Activated CD4-positive, alpha-beta T cell treated with anti-CD3 and anti-CD28 coated beads, Interleukin-2, amount 50 U/mL, for 16 hours (primary cell): ENCODE measurements around the gene WASL.
"Not testable (repeated sequence)": the region's sequence is repeated elsewhere in the genome, so short reads cannot be mapped to it uniquely, and the experiment has no call there.

ENCODE experiments used
- DNase-seq: peaks from one replicate; pipeline ENCODE4 v3.0.0-alpha.2; 2020

Gene WASL

DNA sequence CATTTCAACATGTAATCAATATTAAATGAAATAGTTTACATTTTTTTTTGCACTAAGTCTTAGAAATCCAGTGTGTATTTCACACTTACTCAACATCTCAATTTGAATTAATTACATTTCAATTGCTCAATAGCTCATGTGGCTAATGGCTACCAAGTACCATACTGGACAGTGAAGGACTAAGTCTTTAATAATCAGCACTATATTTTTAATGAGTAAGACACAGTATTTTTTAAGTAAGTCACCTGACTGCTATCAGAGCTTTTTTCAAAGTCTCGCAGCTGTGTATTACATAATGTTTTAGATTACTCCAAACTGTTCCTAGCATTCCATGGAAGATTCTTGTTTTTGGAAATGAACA, 19.6 kb downstream of the WASL start:
- DNase-seq: no peak

DNA sequence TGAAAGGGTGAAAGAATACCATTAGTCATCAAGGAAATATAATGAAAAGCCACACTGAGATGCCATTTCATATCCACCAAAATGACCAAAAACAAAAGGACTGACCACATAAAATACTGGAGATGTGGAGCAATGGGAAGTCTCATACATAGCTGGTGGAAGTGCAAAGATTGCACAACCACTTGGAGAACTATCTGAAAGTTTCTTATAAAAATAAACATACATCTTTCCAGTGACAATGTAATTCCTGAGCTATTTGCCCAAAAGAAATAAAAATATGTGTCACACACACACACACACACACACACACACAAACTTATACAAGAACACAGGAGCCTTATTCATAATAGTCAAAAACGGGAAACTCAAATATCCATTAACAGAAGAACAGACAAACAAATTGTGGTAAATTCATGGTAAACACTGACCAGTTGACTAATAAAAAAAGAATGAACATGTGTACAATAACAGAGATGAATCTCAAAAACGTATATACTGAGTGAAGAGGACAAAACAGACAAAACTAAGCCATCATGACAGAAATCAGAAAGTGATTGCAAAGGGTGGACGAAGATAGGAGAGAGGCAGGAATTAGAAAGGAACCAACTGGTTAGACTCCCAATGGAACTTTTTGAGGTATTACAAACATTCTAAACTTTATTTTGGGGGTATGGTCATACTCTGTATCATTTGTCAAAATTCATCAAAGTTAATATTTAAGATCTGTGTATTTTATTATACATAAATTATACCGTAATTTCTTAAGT, 21.5 kb downstream of the WASL start:
- no peak for DNase-seq

DNA sequence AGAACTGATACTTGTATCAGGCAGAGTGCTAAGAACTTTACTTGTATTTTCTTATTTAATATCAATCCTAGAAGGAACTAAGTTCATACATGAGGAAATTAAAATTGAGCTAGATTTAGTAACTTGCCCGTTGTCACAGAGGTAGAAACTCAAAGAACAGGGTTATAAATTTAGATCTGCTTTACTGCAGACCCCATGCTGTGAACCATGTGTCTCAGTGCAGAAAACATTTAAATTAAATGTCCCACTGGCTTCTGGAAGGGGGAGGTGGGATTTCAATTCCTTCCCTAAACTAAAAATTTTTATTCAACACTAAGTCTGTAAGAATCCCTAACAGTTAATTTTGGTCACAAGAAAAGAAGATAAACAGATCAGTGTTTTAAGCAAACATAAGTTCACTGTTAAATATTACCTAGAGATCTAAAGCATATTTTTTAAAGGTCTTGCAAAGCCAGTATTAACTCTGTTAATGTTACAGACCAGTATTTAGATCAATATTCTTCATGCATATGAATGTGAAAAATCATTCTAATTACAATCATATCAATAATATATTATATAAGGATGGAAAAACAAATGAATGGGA, 23.1 kb downstream of the WASL start:
- no peak for DNase-seq

DNA sequence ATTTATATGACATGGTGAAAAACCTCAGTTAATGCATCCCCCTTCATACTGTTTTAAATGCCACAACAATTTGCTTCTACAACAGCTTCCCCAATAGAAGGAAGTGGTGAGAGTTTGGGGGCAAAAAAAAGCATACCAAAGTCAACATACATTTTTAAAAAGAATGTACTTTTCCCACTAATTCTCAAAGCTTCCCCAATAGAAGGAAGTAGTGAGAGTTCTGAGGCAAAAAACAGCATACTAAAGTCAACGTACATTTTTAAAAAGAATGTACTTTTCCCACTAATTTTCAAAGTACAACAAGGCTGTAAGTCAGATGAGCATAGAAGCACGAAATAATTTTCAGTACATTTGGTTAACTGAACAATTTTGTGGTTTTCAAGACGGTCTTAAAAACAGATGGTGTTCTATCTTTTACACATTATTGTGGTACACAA, 24.0 kb downstream of the WASL start:
- DNase-seq: no peak

DNA sequence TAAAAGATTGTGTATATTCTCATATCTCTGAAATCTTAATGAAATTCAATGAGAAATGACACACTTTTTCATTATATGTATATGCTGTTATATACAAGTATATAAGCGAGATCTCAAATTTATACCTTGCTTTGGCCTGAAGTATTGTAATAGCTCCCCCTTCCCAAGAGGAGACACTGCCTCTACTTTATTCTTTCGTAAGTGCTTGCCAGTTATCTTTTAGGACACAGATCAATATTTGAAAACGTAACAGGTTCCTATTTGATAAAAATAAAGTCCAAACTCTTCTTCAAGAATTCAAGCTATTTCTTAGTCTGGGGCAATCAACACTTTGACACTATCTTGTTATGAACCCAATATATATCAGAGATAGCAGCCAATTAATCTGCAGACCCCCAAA, 24.9 kb downstream of the WASL start:
- no peak for DNase-seq

DNA sequence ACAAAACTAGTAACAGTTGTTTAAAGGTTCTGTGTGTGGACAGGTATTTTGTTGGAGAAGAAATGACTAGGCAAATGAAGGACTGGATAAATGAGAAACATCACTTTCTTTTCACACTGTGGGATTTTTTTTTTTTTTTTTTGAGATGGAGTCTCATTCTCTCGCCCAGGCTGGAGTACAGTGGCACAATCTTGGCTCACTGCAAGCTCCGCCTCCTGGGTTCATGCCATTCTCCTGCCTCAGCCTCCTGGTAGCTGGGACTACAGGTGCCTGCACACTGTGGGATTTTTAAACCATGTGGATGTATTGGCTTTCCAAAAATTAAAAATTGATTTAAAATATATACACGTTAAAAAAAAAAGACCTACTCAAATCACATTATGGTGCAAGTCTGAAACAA, 28.3 kb downstream of the WASL start:
- not testable (repeated sequence) for DNase-seq

DNA sequence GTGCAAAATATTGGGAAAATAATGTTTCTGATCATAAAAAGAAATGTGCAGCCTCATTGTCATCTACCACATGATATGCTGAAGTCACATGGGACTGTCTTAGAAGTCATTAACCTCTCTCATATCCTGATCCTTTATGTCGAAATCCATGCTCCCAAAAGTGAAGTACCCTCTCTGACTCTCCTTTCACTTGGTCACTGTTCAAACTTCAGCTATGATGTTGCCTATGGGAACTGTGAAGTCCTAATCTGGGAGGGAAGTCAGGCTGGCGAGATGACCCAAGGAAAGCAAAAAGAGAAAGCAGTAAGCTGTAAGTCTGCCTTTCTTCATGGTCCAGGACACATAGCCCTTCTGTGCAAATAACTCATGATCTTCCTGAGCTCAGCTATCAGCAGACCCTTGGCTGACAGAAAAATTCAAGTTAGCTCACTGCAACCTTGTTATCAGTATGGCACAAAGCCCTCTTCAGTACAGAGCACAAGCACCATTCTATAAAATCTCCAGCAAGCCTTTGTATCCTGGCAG, 29.5 kb downstream of the WASL start:
- no peak for DNase-seq

DNA sequence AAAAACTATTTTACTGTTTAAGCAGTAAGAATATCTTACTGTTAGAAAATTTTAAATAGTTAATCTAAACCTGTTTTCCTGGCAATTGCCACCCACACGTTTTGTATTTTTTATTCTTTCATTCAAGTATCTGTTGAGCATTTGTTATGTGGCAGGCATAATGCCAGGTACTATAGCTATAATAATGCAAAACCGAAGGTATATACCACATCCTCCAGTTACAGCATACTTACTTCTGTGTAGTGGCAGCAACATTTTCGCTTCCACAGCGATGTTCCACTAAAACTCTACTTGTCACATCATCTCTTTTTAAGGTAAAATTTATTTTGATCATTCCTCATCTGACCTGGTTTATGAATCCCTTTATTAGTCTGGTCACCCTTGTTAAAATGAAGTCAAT, 30.0 kb downstream of the WASL start:
- DNase-seq: no peak

DNA sequence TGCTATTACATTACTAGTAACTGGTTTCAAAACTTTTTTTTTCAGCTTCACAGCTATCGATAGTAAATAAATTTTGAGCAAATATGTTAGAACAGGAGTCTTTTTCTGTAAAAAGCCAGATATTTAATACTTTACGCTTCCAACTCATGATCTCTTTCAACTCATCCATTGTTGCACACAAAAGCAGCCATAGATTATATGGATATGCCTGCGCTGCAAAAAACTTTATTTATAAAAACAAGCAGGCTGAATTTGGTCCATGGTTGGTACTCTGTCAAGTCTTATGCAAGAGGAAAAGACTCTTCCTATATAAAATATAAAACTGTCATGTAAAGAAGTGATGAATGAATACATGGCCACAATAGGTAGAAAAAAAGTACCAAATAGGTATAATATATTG, 31.1 kb downstream of the WASL start:
- DNase-seq: no peak

DNA sequence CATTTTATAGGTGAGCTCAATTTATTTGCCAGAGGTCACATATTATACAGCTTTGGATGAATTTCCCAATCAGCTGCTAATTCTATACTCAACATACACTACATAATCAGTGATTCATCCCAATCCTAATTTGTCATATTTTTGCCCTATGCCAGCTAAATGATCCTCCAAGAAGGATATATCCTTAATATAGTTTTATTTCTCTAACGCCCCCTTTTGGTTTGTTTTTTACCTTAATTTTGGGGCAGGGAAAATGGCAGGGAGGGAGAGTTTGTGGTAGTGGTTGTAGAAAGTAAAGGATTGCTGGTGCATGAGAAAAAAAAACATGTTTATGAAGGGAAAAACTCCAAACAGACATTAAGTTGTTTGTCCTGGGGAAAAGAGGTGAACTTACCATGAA, 31.9 kb downstream of the WASL start:
- DNase-seq: no peak

DNA sequence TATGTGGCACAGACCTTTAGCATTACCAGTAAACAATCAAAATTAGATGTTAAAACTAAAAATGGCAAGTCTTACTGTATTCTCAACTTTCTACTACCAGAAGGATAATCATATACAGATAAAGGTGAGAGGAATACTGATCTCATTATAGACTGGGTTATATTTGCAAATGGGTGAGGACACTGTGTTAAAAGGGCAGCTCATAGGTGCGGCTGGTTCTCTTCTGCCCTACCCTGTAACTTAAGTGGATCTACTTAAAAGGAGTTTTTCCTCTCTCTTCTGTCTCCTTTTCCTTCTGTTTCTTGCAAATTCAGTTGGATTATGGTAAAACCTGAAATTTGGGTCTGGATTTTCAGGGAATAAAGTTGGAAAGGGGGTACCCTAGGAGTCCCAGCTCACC, 33.0 kb downstream of the WASL start:
- no peak for DNase-seq

DNA sequence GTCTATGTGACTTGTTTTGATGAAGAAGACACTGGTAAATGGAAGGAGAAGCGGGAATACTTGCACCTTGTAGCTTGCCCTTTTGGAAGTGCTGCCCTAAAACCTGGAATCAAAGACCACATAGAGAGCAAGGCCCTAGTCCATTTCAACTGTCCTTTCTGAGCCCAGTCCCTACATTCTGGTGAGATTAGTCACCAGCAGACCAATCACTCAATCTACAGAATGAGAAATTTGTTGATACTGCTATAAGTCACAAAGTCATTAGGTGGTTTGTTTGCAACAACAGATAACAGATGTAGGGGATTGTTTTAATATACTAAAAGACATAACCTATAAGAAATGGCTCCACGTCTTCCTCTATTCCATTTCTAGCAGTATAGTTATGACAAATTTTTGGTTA, 33.6 kb downstream of the WASL start:
- no peak for DNase-seq

DNA sequence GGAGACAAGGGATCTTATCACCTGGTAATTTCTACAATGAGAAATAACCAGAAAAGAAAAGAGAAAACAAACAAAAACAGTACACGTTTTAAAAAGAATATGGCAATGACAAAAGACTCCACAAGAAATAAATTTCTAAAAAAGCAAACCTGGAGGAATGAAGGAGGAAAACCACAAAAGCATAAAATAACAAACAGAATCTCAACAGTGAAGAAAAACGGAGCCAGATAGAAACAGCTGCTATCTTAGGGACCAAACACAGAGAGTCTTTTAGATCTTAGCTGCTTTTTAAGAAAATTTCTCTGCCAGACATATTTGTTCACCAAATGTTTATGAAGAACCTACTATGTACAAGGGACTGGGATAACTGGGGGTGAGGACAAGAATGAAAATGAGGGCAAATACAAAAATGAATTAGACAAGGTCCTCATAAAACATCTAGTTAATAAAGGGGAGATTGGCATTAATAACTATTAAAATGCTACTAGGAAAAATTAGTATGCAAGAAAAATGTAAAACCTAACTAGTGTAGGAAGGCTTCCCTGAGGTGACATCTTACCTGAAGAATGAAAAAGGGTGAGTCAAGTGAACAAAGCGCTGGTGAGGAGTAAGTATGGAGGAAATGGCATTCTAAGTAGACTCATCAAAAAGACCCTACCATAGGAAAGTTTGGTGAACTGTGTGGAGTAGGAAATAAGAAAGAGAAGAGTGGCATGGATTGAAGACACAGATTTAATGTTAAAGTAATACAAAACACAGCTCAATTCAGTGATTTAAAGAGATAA, 34.3 kb downstream of the WASL start:
- no peak for DNase-seq

DNA sequence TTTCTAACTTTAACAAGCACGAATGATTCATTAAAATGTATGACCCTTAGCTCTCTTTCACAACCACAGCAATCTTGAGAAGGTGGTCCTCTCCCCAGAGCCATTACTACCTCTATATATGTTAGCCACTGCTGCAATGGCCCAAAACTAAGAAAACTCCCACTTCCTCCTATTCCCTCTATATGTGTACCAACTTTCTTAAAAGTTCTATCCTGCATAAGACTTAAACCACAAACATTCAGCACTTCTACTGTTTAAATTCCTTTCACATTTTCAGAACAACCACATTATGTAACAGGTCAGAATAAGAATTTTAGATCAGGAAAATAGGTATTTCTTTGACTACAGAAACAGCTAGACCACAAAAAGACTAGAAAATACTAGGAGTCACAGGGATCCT, 36.2 kb downstream of the WASL start:
- DNase-seq: no peak

DNA sequence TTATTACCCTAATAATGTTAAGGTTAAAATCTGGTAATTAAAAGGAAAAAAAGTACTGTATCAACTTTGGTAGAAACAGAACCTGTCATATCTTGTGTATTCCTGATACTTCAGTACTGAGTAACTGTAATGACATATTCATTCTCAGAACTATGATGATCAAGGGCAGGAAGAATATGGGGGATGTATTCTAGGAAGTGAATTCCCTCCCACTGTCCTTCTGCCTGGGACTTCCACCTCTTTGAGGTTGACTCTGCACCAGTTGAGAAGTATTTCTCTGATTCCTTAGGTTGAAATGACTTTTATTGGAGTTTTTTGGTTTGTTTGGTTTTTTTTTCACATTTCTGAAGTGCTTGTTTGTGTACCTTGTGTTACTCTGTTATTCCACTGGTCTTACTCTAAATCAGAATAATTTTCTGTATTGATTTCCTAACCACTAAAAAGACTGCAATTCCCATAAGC, 36.9 kb downstream of the WASL start:
- peak; percentile 52 for DNase-seq

DNA sequence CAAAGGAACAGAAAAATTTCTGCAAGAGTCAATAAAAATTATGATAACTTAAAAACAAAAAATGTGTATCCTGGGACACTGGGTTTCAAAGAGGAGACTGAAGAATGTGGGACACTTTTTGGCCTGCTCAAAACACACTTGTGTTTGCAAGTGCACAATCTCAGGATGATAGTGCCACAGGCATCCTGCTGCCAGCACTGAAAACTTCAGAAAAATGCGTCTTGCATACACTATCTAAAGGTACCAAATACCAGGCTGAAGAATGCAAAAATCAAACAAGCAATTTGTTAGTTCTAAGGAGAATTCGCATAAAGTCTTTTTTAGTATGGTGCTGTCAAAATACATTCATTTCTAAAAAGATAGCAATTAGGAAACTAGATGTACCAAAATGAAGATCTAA, 38.1 kb downstream of the WASL start:
- no peak for DNase-seq

DNA sequence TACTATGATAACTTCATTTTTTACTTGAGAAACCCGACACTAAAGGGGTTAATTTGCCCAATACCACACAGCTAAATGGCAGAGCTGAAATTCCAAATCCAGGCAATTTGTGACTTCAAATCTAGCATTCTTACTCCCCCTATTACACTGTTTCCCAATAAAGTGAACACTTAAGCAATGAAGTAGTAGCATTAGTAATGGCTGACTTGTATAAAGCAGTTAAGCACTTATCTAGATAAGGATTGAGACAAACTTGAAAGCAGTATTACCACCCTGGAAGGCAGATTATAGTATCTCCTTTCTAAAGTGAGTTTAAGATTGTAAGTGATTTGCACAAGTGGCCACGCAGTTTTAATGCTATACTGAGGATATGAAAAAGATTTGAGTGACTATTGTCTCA, 39.3 kb downstream of the WASL start:
- DNase-seq: no peak

DNA sequence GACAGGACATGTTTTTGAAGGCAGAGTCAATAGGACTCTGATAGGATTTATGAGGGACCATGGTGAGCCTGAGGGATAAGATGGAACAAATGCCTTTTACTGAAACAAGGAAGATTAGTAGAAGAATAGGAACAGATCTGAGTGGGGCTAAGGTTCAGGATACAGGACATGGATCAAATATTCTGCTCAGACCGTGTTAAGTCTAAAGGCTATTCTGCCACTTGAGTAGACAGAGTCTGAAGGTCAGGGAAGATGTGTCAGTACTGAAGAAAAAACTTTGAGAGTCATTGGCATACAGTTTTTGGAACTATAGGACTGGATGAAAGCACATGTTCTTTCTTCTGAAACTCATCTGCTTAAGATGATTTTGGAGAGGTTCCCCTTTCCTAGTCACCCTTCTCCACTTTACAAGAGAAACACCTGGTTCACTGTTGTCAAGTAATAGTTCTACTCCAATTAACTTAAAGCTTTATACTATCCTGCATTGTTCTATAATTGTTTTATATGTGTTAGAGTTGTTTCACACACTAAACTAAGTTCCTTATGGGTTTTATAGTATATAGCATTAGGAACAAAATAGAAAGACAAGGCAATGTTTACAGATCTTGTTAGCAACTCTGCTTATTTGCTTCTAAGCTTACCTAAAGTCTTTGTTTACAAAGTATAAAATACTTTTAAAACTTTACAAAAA, 43.4 kb downstream of the WASL start:
- DNase-seq: no peak

DNA sequence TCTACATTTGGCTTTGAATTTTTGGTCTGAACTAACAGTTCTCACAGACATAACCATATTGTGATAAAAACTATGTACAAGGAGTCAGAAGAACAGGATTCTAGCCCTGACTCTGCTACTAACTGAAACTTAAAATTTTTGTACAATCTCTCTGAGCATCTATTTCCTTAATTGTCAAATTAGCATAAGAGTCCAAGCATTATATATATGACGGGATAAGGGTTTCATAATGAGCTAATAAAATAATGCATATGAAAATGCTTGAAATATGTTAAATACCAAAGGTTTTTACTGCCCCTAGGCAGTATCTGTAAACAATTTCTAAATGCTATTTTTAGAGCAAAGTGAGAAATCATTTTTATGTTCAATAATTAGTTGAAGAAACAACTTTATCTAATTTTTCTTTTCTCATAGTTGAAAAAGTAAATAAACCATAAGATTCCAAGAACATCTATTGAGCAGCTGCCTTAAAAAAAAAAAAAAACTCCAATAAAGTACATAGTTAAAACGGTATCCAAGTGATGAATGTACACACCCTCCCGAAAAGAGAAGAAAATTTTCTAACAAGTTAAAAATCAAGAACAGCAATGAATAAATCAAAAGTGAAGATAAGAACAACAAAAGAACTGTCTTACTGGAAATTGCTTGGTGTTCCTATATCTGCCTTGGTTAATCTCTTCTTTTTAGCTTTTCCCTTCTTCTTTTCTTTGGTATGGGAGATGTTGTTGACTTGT, 52.7 kb downstream of the WASL start:
- no peak for DNase-seq

DNA sequence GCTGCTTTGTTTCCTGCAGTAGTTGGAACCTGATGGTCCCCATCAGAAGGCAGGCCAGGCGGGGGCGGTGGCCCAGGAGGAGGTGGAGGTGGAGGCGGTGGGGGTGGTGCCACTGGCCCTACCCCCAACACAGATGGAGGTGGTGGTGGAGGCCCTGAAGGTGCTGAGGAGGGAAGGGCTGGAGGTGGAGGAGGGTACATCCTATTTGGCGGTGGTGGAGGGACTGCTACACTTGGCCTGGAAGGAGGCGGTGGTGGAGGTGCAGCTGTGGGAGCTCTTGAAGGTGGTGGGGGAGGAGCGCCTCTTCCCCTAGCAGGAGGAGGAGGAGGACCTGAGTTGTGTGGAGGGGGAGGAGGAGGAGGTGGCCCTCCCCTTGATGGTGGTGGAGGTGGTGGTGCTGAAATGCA, 56.3 kb downstream of the WASL start:
- no peak for DNase-seq

DNA sequence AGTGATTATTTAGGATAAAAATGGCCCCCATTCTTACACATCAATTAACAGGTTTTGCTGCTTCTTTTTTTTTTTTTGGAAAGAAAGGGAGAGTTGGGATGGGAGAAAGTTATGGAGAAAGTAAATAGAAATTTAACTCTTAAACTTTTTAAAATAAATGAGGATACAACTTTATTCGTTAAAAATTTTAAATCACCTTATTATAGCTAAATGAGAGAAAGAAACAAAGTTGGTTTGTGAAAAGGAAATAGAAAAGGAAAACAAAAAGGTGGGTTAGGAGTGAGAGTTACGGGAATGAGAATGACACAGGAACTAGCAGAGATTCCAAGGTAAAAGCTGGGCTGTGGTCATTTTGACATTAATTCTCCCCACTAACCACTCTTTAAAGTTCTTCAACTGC, 58.3 kb downstream of the WASL start:
- DNase-seq: no peak

DNA sequence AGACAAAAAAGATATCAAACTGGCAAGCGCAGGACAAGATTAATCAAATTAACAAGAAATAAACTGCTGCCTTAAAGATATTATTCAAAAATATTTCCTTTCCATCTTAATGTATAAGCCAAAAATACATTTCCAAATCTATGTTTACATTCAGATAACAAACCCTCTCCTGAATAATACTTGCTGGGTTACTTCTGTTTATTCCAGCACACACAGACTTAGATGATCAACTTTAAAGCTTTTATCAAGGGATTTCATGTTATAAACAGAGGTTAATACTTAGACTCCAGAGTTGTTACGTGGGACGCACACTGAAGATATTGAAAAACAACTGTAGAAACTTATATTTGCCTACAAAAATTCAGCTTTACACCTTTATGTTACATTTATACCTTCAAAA, 59.6 kb downstream of the WASL start:
- DNase-seq: no peak

DNA sequence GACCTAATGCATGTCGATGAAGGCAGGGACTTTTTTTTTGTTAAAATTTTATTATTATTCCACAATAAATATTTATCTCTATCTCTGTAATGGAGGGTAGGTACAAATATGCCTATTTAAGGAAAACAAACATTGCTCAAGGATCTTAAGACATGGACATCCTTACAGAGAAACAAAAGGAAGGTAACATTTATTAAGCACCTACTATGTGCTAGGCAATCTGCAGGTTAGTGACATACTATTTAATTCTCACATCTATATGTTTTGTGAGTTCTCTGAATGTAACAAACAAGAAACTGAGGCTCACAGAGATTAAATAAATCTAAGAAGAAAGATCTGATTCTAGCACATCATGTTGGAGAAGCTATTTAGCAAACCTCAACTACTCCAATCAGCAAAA, 61.1 kb downstream of the WASL start:
- DNase-seq: no peak
